ENCODE results near the gene PCYT1B. TPM values are rescaled to one million over a fixed set of nuclear protein-coding genes. Genes with fewer than 3 reads are reported as not detected.

Gene PCYT1B
- total and polyA plus RNA-seq, 9 donors, result 1.3 to 4.8 (median 2.4) TPM

DNA sequence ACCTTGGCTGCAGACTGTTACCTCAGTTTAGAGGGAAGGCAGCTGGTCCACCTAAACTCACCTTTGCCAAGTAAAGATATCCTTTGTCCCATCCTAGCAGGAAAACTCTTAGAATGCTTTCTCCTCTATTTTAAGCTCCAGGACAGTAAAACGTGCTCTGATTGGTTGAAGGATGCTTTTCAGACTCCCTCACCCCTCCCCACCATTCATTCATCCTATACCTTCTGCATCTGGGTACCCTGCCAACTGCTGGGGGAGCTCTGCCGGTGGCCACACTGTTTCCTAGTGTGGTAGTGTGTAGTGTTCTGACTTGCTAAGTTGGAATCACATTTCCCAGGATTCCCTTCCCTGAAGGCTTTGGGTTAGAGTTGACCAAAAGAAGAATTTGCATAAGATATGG lies 26.3 kb upstream of the PCYT1B start:
- intact Hi-C loops (cut with DNase I), result no loop called here
- no peaks in the 10 kb centered on the region for H3K9me3 ChIP-seq
- 47 to 51% (median 48%) methylated on average over 2 of the region's 2 CpGs for WGBS, 3 donors
- no peaks in the 10 kb centered on the region for H3K27me3 ChIP-seq
- no peak for DNase-seq
- no peaks in the 10 kb centered on the region for H3K4me1 ChIP-seq (ENCODE audit: insufficient read depth)
- H3K27ac ChIP-seq, result no peak overlapping the region
- no peak overlapping the region for H3K4me3 ChIP-seq
- TF ChIP-seq EP300 (IDR thresholded peaks at IDR 0.05) (no peak), POLR2A (IDR thresholded peaks at IDR 0.05) (no peak)
- TF ChIP-seq, protein P1, sequence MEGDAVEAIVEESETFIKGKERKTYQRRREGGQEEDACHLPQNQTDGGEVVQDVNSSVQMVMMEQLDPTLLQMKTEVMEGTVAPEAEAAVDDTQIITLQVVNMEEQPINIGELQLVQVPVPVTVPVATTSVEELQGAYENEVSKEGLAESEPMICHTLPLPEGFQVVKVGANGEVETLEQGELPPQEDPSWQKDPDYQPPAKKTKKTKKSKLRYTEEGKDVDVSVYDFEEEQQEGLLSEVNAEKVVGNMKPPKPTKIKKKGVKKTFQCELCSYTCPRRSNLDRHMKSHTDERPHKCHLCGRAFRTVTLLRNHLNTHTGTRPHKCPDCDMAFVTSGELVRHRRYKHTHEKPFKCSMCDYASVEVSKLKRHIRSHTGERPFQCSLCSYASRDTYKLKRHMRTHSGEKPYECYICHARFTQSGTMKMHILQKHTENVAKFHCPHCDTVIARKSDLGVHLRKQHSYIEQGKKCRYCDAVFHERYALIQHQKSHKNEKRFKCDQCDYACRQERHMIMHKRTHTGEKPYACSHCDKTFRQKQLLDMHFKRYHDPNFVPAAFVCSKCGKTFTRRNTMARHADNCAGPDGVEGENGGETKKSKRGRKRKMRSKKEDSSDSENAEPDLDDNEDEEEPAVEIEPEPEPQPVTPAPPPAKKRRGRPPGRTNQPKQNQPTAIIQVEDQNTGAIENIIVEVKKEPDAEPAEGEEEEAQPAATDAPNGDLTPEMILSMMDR (IDR thresholded peaks at IDR 0.05), result no peak
- H3K36me3 ChIP-seq, result no peaks in the 10 kb centered on the region

DNA sequence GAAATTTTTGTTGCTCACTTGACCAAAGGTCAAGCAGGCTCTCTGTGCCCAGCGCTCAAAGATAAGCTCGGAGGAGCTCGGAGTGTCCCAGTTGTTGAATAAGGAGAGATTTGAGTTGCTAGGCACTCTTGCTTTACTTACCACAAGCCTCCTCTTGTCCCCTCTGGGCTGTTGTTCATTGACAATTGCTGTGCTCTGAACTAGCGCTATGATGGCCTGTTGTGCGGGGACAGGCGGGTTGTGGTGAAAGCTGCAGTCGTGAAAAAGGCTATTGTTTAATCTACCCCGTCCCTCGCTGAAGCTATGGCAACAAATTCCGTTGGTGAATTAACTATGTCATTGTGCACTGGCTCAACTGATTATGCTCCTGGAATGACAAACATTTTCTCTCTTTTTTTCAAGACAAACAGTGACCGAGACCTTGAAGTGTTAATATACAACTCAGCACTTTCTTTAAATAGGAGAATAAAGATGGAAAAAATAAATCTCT lies 25.6 kb upstream of the PCYT1B start:
- Histone ChIP-seq H3K4me1 (ENCODE audit: insufficient read depth) (no peaks in the 10 kb centered on the region), H3K36me3 (no peaks in the 10 kb centered on the region), H3K4me3 (no peak overlapping the region), H3K27me3 (no peaks in the 10 kb centered on the region), H3K9me3 (no peaks in the 10 kb centered on the region), H3K27ac (no peak overlapping the region)
- TF ChIP-seq, protein P1 (IDR thresholded peaks at IDR 0.05), result no peak
- no peak for TF ChIP-seq POLR2A (IDR thresholded peaks at IDR 0.05)
- no peak for TF ChIP-seq EP300 (IDR thresholded peaks at IDR 0.05)
- DNase-seq, result no peak
- 63 to 70% (median 69%) methylated on average over 11 of the region's 11 CpGs for WGBS, 3 donors
- intact Hi-C loops (cut with DNase I), result no loop called here

DNA sequence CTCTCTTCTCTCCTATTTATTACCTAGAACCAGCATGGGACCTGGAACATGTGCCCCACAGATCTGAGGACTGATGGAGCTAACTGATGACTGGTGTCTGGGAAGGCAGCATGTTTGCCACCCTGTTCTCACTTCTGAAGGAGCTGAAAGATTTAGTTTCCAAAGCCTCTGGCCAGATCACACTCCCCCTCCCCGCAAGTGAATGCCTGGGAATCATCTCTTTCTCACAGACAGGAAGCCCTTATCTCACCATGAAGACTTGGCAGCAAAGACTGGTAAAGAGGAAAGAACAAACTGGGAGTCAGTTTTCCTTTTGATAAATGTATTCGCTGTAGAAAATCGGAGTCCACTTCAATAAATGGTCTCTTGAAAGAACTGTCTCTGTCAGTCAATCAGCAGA lies 21.0 kb upstream of the PCYT1B start:
- Histone ChIP-seq H3K4me1 (ENCODE audit: insufficient read depth) (no peaks in the 10 kb centered on the region), H3K27ac (no peak overlapping the region), H3K4me3 (no peak overlapping the region), H3K36me3 (no peaks in the 10 kb centered on the region), H3K27me3 (no peaks in the 10 kb centered on the region), H3K9me3 (no peaks in the 10 kb centered on the region)
- WGBS, 3 donors, result 22 to 27% (median 23%) methylated on average over 3 of the region's 3 CpGs
- intact Hi-C loops (cut with DNase I), result no loop called here
- DNase-seq, result no peak
- TF ChIP-seq EP300 (IDR thresholded peaks at IDR 0.05), result no peak
- TF ChIP-seq, protein P1 (IDR thresholded peaks at IDR 0.05), result no peak
- TF ChIP-seq POLR2A (IDR thresholded peaks at IDR 0.05), result no peak

DNA sequence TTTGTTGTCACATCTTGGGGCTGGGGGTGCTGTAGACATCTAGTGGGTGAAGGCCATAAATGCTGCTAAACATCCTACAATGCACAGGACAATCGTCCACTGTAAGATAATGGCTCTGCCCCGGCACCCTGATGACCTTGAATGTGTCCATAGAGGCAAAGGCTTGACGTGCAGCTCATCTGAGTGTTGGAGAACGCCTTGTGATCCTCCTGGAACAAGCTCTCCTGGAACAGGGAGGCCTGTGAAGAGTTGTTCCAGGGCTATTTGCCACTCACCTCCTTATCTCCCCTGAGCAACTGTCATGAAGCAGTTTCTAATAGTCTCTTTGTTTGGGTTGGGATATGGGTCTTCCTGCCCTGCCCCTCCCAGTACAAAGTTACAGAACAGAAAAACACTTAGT lies 15.2 kb upstream of the PCYT1B start:
- no peak overlapping the region for H3K27ac ChIP-seq
- WGBS, 3 donors, result 46 to 59% (median 54%) methylated on average over 4 of the region's 4 CpGs
- H3K36me3 ChIP-seq, result no peaks in the 10 kb centered on the region
- no peaks in the 10 kb centered on the region for H3K4me1 ChIP-seq (ENCODE audit: insufficient read depth)
- TF ChIP-seq, protein P1 (IDR thresholded peaks at IDR 0.05), result no peak
- TF ChIP-seq EP300 (IDR thresholded peaks at IDR 0.05) (no peak), POLR2A (IDR thresholded peaks at IDR 0.05) (no peak)
- no peak for DNase-seq
- no peaks in the 10 kb centered on the region for H3K9me3 ChIP-seq
- no peak overlapping the region for H3K4me3 ChIP-seq
- no peaks in the 10 kb centered on the region for H3K27me3 ChIP-seq
- intact Hi-C loops (cut with DNase I), result no loop called here

Data from ovary (tissue), 9 donors.